ENCODE data around the gene BRSK2.

Gene BRSK2

DNA sequence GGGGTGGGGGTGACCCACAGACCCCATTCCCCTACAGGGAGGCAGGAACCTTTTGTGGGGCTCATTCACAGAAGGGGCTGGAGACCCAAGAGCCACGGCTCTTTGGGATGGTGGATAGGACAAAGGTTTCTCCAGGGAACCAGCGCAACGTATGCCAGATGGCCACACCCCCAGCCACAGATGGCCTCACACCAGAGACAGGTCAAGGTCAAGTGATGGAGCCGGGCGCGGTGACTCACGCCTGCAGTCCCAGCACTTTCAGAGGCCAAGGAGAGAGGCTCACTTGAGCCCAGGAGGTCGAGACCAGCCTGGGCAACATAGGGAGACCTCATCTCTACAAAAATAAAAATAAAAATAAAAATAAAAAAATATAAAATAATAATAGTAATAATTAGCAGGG lies 17.1 kb upstream of the BRSK2 start:
- no peak for TF ChIP-seq EP300 (IDR thresholded peaks at IDR 0.05; ENCODE audit: borderline replicate concordance)
- no peak for TF ChIP-seq TAF1 (IDR thresholded peaks at IDR 0.05; ENCODE audit: low read depth)
- no peak for TF ChIP-seq FOXM1 (IDR thresholded peaks at IDR 0.05; ENCODE audit: borderline replicate concordance, low read depth)
- TF ChIP-seq YY1 (IDR thresholded peaks at IDR 0.05; ENCODE audit: low read depth) = no peak
- TF ChIP-seq, protein P1, sequence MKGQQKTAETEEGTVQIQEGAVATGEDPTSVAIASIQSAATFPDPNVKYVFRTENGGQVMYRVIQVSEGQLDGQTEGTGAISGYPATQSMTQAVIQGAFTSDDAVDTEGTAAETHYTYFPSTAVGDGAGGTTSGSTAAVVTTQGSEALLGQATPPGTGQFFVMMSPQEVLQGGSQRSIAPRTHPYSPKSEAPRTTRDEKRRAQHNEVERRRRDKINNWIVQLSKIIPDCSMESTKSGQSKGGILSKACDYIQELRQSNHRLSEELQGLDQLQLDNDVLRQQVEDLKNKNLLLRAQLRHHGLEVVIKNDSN (IDR thresholded peaks at IDR 0.05) = no peak

DNA sequence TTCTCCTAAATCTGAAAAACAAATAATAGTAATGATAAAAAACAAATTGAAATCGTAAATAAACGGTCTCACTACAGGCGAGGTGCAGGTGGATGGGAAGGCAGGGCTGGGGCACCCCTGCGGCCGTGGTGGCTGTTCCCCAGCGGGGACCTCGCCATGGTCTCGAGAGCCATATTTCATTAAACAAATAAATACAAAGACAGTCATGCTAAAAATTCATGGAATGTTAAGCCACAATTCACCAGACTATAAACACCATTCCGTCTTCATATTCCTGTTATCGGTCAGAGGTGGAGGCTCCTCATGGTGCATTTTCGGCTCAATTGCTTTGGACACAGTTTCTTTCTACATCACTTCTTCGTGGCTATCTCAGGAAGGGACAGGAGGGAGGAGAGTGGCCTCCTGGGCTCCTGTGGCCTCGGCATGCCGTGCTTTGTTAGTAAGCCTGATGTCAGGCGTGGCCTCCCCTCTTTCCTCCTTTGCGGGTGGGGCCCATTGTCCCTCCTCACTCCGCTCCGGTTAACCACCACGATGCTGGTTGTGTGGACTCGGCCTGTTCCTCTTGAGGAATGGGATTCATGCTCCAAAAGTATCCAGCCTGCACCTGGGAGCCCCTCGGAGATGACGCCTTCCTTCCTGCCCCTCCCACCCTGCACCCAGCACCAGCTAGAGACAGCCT lies 16.1 kb upstream of the BRSK2 start:
- TF ChIP-seq TEAD4 (IDR thresholded peaks at IDR 0.05) = peak; percentile 83; the same call in 1 of the 2 replicates
- no peak for TF ChIP-seq NFIC (IDR thresholded peaks at IDR 0.05)
- 0 out of 2 replicates have a peak, but pooled peaks have one; percentile 21 for TF ChIP-seq TCF12 (IDR thresholded peaks at IDR 0.05; ENCODE audit: low read depth)
- no peak for TF ChIP-seq CEBPB (IDR thresholded peaks at IDR 0.05)

DNA sequence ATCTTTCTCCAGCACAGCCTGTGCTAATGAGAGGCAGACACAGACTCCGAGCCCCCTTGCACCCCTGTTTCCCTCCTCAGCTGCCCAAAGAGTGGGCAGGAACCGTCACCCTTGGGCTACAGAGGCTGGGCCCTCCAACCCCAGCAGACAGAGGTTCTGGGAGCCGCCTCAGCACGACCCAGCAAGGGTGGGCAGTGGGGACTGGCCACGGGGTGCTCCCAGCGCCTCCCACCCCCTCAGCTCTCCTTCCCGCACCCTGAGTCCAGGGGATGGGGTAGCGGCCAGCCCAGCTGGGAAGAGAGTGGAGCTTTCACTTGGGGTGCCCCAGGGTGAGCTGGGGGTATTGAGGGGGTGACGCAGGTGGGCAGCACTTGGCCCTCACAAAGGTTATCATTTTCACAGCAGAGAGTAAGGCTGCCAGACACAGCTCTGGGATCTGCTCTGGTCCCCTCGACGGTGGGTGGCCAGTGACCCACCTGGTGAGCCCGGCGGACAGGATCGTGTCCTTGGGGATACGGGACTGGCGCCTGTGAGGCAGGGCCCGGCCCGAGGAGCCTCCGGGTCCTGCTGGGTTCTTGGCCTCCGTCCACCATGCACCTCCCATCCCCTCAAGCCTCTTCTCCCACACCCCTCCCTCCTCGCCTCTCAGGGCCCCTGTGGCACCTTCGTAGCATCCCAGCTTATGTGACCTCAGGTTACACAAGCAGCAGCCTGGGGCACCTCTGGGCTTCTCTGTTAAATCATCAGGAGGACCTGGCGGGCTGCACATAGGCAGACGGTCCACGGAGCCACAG lies 14.4 kb upstream of the BRSK2 start:
- no peak for TF ChIP-seq RAD21 (IDR thresholded peaks at IDR 0.05; ENCODE audit: low read depth)
- TF ChIP-seq NFIC (IDR thresholded peaks at IDR 0.05) = no peak
- no peak for TF ChIP-seq TAF1 (IDR thresholded peaks at IDR 0.05; ENCODE audit: low read depth)
- TF ChIP-seq, protein P2, sequence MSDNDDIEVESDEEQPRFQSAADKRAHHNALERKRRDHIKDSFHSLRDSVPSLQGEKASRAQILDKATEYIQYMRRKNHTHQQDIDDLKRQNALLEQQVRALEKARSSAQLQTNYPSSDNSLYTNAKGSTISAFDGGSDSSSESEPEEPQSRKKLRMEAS (IDR thresholded peaks at IDR 0.05) = no peak
- no peak for TF ChIP-seq FOXM1 (IDR thresholded peaks at IDR 0.05; ENCODE audit: borderline replicate concordance, low read depth)
- no peak for TF ChIP-seq EGR1 (IDR thresholded peaks at IDR 0.05)
- no peak for TF ChIP-seq CREB1 (IDR thresholded peaks at IDR 0.05; ENCODE audit: low read depth)
- TF ChIP-seq, protein P3, sequence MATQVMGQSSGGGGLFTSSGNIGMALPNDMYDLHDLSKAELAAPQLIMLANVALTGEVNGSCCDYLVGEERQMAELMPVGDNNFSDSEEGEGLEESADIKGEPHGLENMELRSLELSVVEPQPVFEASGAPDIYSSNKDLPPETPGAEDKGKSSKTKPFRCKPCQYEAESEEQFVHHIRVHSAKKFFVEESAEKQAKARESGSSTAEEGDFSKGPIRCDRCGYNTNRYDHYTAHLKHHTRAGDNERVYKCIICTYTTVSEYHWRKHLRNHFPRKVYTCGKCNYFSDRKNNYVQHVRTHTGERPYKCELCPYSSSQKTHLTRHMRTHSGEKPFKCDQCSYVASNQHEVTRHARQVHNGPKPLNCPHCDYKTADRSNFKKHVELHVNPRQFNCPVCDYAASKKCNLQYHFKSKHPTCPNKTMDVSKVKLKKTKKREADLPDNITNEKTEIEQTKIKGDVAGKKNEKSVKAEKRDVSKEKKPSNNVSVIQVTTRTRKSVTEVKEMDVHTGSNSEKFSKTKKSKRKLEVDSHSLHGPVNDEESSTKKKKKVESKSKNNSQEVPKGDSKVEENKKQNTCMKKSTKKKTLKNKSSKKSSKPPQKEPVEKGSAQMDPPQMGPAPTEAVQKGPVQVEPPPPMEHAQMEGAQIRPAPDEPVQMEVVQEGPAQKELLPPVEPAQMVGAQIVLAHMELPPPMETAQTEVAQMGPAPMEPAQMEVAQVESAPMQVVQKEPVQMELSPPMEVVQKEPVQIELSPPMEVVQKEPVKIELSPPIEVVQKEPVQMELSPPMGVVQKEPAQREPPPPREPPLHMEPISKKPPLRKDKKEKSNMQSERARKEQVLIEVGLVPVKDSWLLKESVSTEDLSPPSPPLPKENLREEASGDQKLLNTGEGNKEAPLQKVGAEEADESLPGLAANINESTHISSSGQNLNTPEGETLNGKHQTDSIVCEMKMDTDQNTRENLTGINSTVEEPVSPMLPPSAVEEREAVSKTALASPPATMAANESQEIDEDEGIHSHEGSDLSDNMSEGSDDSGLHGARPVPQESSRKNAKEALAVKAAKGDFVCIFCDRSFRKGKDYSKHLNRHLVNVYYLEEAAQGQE (IDR thresholded peaks at IDR 0.05; ENCODE audit: low read depth) = no peak
- TF ChIP-seq, protein P1 (IDR thresholded peaks at IDR 0.05) = no peak
- TF ChIP-seq ZBTB7A (IDR thresholded peaks at IDR 0.05; ENCODE audit: low read depth) = no peak
- TF ChIP-seq TCF12 (IDR thresholded peaks at IDR 0.05; ENCODE audit: low read depth) = no peak
- TF ChIP-seq TEAD4 (IDR thresholded peaks at IDR 0.05) = no peak
- TF ChIP-seq YY1 (IDR thresholded peaks at IDR 0.05; ENCODE audit: low read depth) = no peak
- TF ChIP-seq EP300 (IDR thresholded peaks at IDR 0.05; ENCODE audit: borderline replicate concordance) = no peak
- no peak for TF ChIP-seq CEBPB (IDR thresholded peaks at IDR 0.05)

DNA sequence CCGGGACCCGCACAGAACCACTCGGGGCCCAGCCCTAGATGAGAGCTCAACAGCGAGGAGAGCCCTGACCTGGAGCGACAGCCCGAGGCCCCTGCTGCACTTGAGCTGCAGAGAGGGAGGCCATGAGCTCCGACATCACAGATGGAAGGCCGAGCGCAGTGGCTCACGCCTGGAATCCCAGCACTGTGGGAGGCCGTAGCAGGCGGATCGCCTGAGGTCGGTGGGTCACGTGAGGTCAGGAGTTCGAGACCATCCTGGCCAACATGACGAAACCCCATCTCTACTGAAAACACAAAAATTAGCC lies 13.8 kb upstream of the BRSK2 start:
- TF ChIP-seq NFIC (IDR thresholded peaks at IDR 0.05) = no peak
- TF ChIP-seq CREB1 (IDR thresholded peaks at IDR 0.05; ENCODE audit: low read depth) = no peak
- TF ChIP-seq FOXM1 (IDR thresholded peaks at IDR 0.05; ENCODE audit: borderline replicate concordance, low read depth) = no peak
- no peak for TF ChIP-seq CEBPB (IDR thresholded peaks at IDR 0.05)
- no peak for TF ChIP-seq TAF1 (IDR thresholded peaks at IDR 0.05; ENCODE audit: low read depth)
- TF ChIP-seq TCF12 (IDR thresholded peaks at IDR 0.05; ENCODE audit: low read depth) = no peak
- TF ChIP-seq TEAD4 (IDR thresholded peaks at IDR 0.05) = no peak
- TF ChIP-seq RAD21 (IDR thresholded peaks at IDR 0.05; ENCODE audit: low read depth) = no peak
- TF ChIP-seq, protein P3 (IDR thresholded peaks at IDR 0.05; ENCODE audit: low read depth) = no peak
- TF ChIP-seq, protein P2 (IDR thresholded peaks at IDR 0.05) = no peak
- no peak for TF ChIP-seq EP300 (IDR thresholded peaks at IDR 0.05; ENCODE audit: borderline replicate concordance)
- TF ChIP-seq YY1 (IDR thresholded peaks at IDR 0.05; ENCODE audit: low read depth) = no peak
- no peak for TF ChIP-seq EGR1 (IDR thresholded peaks at IDR 0.05)
- TF ChIP-seq ZBTB7A (IDR thresholded peaks at IDR 0.05; ENCODE audit: low read depth) = no peak
- TF ChIP-seq, protein P1 (IDR thresholded peaks at IDR 0.05) = no peak

DNA sequence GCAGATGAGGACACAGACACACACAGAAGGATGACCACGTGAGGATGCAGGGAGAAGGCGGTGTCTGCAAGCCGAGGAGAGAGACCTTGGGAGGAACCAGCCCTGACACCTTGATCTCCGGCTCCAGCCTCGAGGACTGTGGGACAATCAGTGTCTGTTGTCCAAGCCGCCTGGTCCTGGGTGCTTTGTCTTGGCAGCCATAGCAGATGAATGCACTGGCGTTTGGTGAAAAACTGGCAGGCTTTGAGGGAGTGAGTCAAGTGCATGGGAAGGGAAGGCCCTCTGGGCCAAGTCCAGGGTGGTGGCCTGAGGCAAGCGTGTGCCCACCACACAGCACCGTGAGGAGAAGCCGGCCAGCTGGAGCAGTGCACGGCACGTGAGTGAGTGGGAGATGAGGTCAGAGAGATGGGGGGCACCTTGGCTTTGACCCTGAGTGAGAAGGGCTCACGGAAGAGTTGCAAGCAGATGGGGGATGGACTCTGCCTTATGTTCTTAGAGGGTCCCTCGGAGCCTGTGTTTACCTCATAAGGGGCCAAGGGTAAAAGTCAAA lies 12.4 kb upstream of the BRSK2 start:
- TF ChIP-seq TEAD4 (IDR thresholded peaks at IDR 0.05) (no peak), EGR1 (IDR thresholded peaks at IDR 0.05) (no peak), FOXM1 (IDR thresholded peaks at IDR 0.05; ENCODE audit: borderline replicate concordance, low read depth) (no peak), ZBTB7A (IDR thresholded peaks at IDR 0.05; ENCODE audit: low read depth) (no peak), EP300 (IDR thresholded peaks at IDR 0.05; ENCODE audit: borderline replicate concordance) (no peak), TAF1 (IDR thresholded peaks at IDR 0.05; ENCODE audit: low read depth) (no peak), CEBPB (IDR thresholded peaks at IDR 0.05) (no peak), YY1 (IDR thresholded peaks at IDR 0.05; ENCODE audit: low read depth) (no peak), TCF12 (IDR thresholded peaks at IDR 0.05; ENCODE audit: low read depth) (no peak), NFIC (IDR thresholded peaks at IDR 0.05) (no peak), CREB1 (IDR thresholded peaks at IDR 0.05; ENCODE audit: low read depth) (no peak)
- TF ChIP-seq, protein P3 (IDR thresholded peaks at IDR 0.05; ENCODE audit: low read depth) = no peak
- TF ChIP-seq, protein P2 (IDR thresholded peaks at IDR 0.05) = no peak
